ENCODE results near the gene GLB1L2.

The GLB1L2 gene

GRCh38 chr11:134387501-134387900, 55.7 kb downstream of the GLB1L2 start:
- 96% methylated on average over 14 to 15 of the region's 21 CpGs for WGBS, 2 experiments (ENCODE audit: insufficient coverage in 2 of 2)
- H3K4me1 ChIP-seq (ENCODE audit: control insufficient read depth, insufficient read depth, low read length, poor library complexity, severe bottlenecking): no peaks in the 10 kb centered on the region
- H3K9me3 ChIP-seq (ENCODE audit: control insufficient read depth, low read length): no peaks in the 10 kb centered on the region
- no peaks in the 10 kb centered on the region for H3K36me3 ChIP-seq (ENCODE audit: control insufficient read depth, insufficient read depth, low read length)
- H3K4me3 ChIP-seq (ENCODE audit: extremely low read depth, insufficient read depth, low read length, poor library complexity, severe bottlenecking): no peak overlapping the region
- H3K27ac ChIP-seq (ENCODE audit: low read depth, low read length, severe bottlenecking): no peak overlapping the region

- H3K9me3 ChIP-seq (ENCODE audit: control insufficient read depth, low read length): no peaks in the 10 kb centered on the region
- WGBS, 2 experiments (ENCODE audit: insufficient coverage in 2 of 2): 84 to 96% methylated on average over 3 to 4 of the region's 4 CpGs
- H3K4me1 ChIP-seq (ENCODE audit: control insufficient read depth, insufficient read depth, low read length, poor library complexity, severe bottlenecking): no peaks in the 10 kb centered on the region
- H3K36me3 ChIP-seq (ENCODE audit: control insufficient read depth, insufficient read depth, low read length): no peaks in the 10 kb centered on the region
- H3K4me3 ChIP-seq (ENCODE audit: extremely low read depth, insufficient read depth, low read length, poor library complexity, severe bottlenecking): no peak overlapping the region
- H3K27ac ChIP-seq (ENCODE audit: low read depth, low read length, severe bottlenecking): no peak overlapping the region
These were observed 56.8 kb downstream of the GLB1L2 start for GRCh38 chr11:134388590-134388989.

GRCh38 chr11:134389464-134390180, 57.8 kb downstream of the GLB1L2 start:
- Histone ChIP-seq H3K4me1 (ENCODE audit: control insufficient read depth, insufficient read depth, low read length, poor library complexity, severe bottlenecking) (no peaks in the 10 kb centered on the region), H3K4me3 (ENCODE audit: extremely low read depth, insufficient read depth, low read length, poor library complexity, severe bottlenecking) (no peak overlapping the region), H3K27ac (ENCODE audit: low read depth, low read length, severe bottlenecking) (no peak overlapping the region), H3K36me3 (ENCODE audit: control insufficient read depth, insufficient read depth, low read length) (no peaks in the 10 kb centered on the region), H3K9me3 (ENCODE audit: control insufficient read depth, low read length) (no peaks in the 10 kb centered on the region)
- 88 to 92% methylated on average over 21 to 25 of the region's 25 CpGs for WGBS, 2 experiments (ENCODE audit: insufficient coverage in 2 of 2)

GRCh38 chr11:134390706-134391569, 59.1 kb downstream of the GLB1L2 start:
- no peaks in the 10 kb centered on the region for H3K4me1 ChIP-seq (ENCODE audit: control insufficient read depth, insufficient read depth, low read length, poor library complexity, severe bottlenecking)
- no peak overlapping the region for H3K4me3 ChIP-seq (ENCODE audit: extremely low read depth, insufficient read depth, low read length, poor library complexity, severe bottlenecking)
- 87 to 88% methylated on average over 9 to 12 of the region's 15 CpGs for WGBS, 2 experiments (ENCODE audit: insufficient coverage in 2 of 2)
- no peak overlapping the region for H3K27ac ChIP-seq (ENCODE audit: low read depth, low read length, severe bottlenecking)
- H3K36me3 ChIP-seq (ENCODE audit: control insufficient read depth, insufficient read depth, low read length): no peaks in the 10 kb centered on the region
- no peaks in the 10 kb centered on the region for H3K9me3 ChIP-seq (ENCODE audit: control insufficient read depth, low read length)

GRCh38 chr11:134391656-134392055, 59.9 kb downstream of the GLB1L2 start:
- H3K36me3 ChIP-seq (ENCODE audit: control insufficient read depth, insufficient read depth, low read length): no peaks in the 10 kb centered on the region
- H3K4me3 ChIP-seq (ENCODE audit: extremely low read depth, insufficient read depth, low read length, poor library complexity, severe bottlenecking): no peak overlapping the region
- no peak overlapping the region for H3K27ac ChIP-seq (ENCODE audit: low read depth, low read length, severe bottlenecking)
- H3K4me1 ChIP-seq (ENCODE audit: control insufficient read depth, insufficient read depth, low read length, poor library complexity, severe bottlenecking): no peaks in the 10 kb centered on the region
- WGBS, 2 experiments (ENCODE audit: insufficient coverage in 2 of 2): 91 to 95% methylated on average over 6 to 11 of the region's 13 CpGs
- H3K9me3 ChIP-seq (ENCODE audit: control insufficient read depth, low read length): no peaks in the 10 kb centered on the region

- no peaks in the 10 kb centered on the region for H3K9me3 ChIP-seq (ENCODE audit: control insufficient read depth, low read length)
- no peaks in the 10 kb centered on the region for H3K36me3 ChIP-seq (ENCODE audit: control insufficient read depth, insufficient read depth, low read length)
- H3K27ac ChIP-seq (ENCODE audit: low read depth, low read length, severe bottlenecking): no peak overlapping the region
- no peaks in the 10 kb centered on the region for H3K4me1 ChIP-seq (ENCODE audit: control insufficient read depth, insufficient read depth, low read length, poor library complexity, severe bottlenecking)
- no peak overlapping the region for H3K4me3 ChIP-seq (ENCODE audit: extremely low read depth, insufficient read depth, low read length, poor library complexity, severe bottlenecking)
- WGBS, 2 experiments (ENCODE audit: insufficient coverage in 2 of 2): 93 to 96% methylated on average over 19 to 21 of the region's 21 CpGs
These were observed 61.3 kb downstream of the GLB1L2 start for GRCh38 chr11:134392953-134393615.

GRCh38 chr11:134393638-134394037, 61.9 kb downstream of the GLB1L2 start:
- Histone ChIP-seq H3K36me3 (ENCODE audit: control insufficient read depth, insufficient read depth, low read length) (no peaks in the 10 kb centered on the region), H3K4me1 (ENCODE audit: control insufficient read depth, insufficient read depth, low read length, poor library complexity, severe bottlenecking) (no peaks in the 10 kb centered on the region), H3K9me3 (ENCODE audit: control insufficient read depth, low read length) (no peaks in the 10 kb centered on the region), H3K27ac (ENCODE audit: low read depth, low read length, severe bottlenecking) (no peak overlapping the region), H3K4me3 (ENCODE audit: extremely low read depth, insufficient read depth, low read length, poor library complexity, severe bottlenecking) (no peak overlapping the region)
- 64 to 73% methylated on average over 6 to 14 of the region's 14 CpGs for WGBS, 2 experiments (ENCODE audit: insufficient coverage in 2 of 2)

- Histone ChIP-seq H3K36me3 (ENCODE audit: control insufficient read depth, insufficient read depth, low read length) (no peaks in the 10 kb centered on the region), H3K9me3 (ENCODE audit: control insufficient read depth, low read length) (no peaks in the 10 kb centered on the region), H3K4me1 (ENCODE audit: control insufficient read depth, insufficient read depth, low read length, poor library complexity, severe bottlenecking) (no peaks in the 10 kb centered on the region), H3K4me3 (ENCODE audit: extremely low read depth, insufficient read depth, low read length, poor library complexity, severe bottlenecking) (no peak overlapping the region), H3K27ac (ENCODE audit: low read depth, low read length, severe bottlenecking) (no peak overlapping the region)
- WGBS, 2 experiments (ENCODE audit: insufficient coverage in 2 of 2): 94 to 98% methylated on average over 9 of the region's 10 CpGs
These were observed 62.5 kb downstream of the GLB1L2 start for GRCh38 chr11:134394311-134394710.

GRCh38 chr11:134395002-134395401, 63.2 kb downstream of the GLB1L2 start:
- H3K4me1 ChIP-seq (ENCODE audit: control insufficient read depth, insufficient read depth, low read length, poor library complexity, severe bottlenecking): no peaks in the 10 kb centered on the region
- WGBS, 2 experiments (ENCODE audit: insufficient coverage in 2 of 2): 90 to 95% methylated on average over 9 to 12 of the region's 12 CpGs

GRCh38 chr11:134397304-134398078, 65.7 kb downstream of the GLB1L2 start:
- no peak overlapping the region for H3K4me3 ChIP-seq (ENCODE audit: extremely low read depth, insufficient read depth, low read length, poor library complexity, severe bottlenecking)
- H3K4me1 ChIP-seq (ENCODE audit: control insufficient read depth, insufficient read depth, low read length, poor library complexity, severe bottlenecking): no peaks in the 10 kb centered on the region
- no peak overlapping the region for H3K27ac ChIP-seq (ENCODE audit: low read depth, low read length, severe bottlenecking)
- H3K9me3 ChIP-seq (ENCODE audit: control insufficient read depth, low read length): no peaks in the 10 kb centered on the region
- WGBS, 2 experiments (ENCODE audit: insufficient coverage in 2 of 2): 92 to 94% methylated on average over 12 to 17 of the region's 18 CpGs
- H3K36me3 ChIP-seq (ENCODE audit: control insufficient read depth, insufficient read depth, low read length): no peaks in the 10 kb centered on the region

More at GRCh38 chr11:134395002-134395401, 63.2 kb downstream of the GLB1L2 start:
- Histone ChIP-seq H3K36me3 (ENCODE audit: control insufficient read depth, insufficient read depth, low read length) (no peaks in the 10 kb centered on the region), H3K9me3 (ENCODE audit: control insufficient read depth, low read length) (no peaks in the 10 kb centered on the region), H3K4me3 (ENCODE audit: extremely low read depth, insufficient read depth, low read length, poor library complexity, severe bottlenecking) (no peak overlapping the region), H3K27ac (ENCODE audit: low read depth, low read length, severe bottlenecking) (no peak overlapping the region)
